SK-N-SH treated with all-trans-retinoic acid at 6 μM for 48 hours (cell line): ENCODE data around the gene KRT26.

Experiments
- ARNTL ChIP-seq: fragments of 450-650 bp; formaldehyde crosslinking; IDR thresholded peaks from 2 replicates; pipeline ENCODE4 v1.5.0; 2020; ENCODE audit warnings: low read depth, mild to moderate bottlenecking, moderate library complexity, borderline replicate concordance
- CREB5 ChIP-seq: fragments of 250-450 bp; sonication (Bioruptor Pico); IDR thresholded peaks from 2 replicates; pipeline ENCODE4 v1.5.1; 2020; ENCODE audit warnings: low read depth, mild to moderate bottlenecking, moderate library complexity
- CSDC2 ChIP-seq: fragments of 250-450 bp; sonication (Bioruptor Pico); IDR thresholded peaks from 2 replicates; pipeline ENCODE4 v1.5.0; 2020; ENCODE audit warnings: mild to moderate bottlenecking, moderate library complexity
- CSRNP3 ChIP-seq: fragments of 250-450 bp; sonication (Bioruptor Pico); IDR thresholded peaks from 2 replicates; pipeline ENCODE4 v1.5.1; 2021; ENCODE audit warnings: mild to moderate bottlenecking, moderate library complexity
- ESRRG ChIP-seq: fragments of 250-450 bp; sonication (Bioruptor Pico); IDR thresholded peaks from 2 replicates; pipeline ENCODE4 v1.6.1; 2021; ENCODE audit warnings: mild to moderate bottlenecking
- ISL1 ChIP-seq: fragments of 250-450 bp; sonication (Bioruptor Pico); IDR thresholded peaks from 2 replicates; pipeline ENCODE4 v2.1.2; 2022; ENCODE audit warnings: mild to moderate bottlenecking, moderate library complexity
- PPARA ChIP-seq: fragments of 250-450 bp; sonication (Bioruptor Pico); IDR thresholded peaks from 2 replicates; pipeline ENCODE4 v1.5.0; 2020; ENCODE audit warnings: mild to moderate bottlenecking, borderline replicate concordance
- RARB ChIP-seq: fragments of 250-450 bp; sonication (Bioruptor Pico); IDR thresholded peaks from 2 replicates; pipeline ENCODE4 v1.8.0; 2021; ENCODE audit warnings: mild to moderate bottlenecking, moderate library complexity
- ZFP3 ChIP-seq: fragments of 250-450 bp; sonication (Bioruptor Pico); IDR thresholded peaks from 2 replicates; pipeline ENCODE4 v1.5.0; 2020; ENCODE audit warnings: mild to moderate bottlenecking, moderate library complexity
- ZFP30 ChIP-seq: fragments of 450-650 bp; formaldehyde crosslinking; IDR thresholded peaks from 2 replicates; pipeline ENCODE4 v1.5.0; 2022; ENCODE audit warnings: mild to moderate bottlenecking, moderate library complexity
- TF ChIP-seq, protein P1 (sequence below): fragments of 250-450 bp; sonication (Bioruptor Pico); IDR thresholded peaks from 2 replicates; pipeline ENCODE4 v1.8.0; 2020; ENCODE audit warnings: mild to moderate bottlenecking, moderate library complexity, borderline replicate concordance

DNA sequence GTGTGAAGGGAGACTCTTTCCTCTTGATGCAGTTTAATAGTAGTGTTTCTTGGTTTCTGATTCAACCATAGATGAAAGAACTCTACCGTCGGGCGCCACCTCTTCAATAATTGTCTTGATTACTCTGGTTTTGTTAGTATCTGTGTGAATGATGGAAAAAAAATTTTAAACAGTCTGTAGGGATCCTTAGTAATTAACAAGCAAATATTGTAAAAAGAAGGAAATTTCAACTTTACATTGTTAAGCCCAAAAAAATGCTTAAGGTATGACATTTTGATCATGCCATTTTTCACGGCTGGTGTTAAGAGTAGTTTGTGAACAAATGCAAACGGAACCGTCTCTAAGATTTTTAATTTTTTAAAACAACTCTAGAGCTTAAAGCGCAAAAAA is 46.3 kb upstream of the KRT26 start:
- TF ChIP-seq ARNTL (no peak), CREB5 (CRISPR knock-in tag) (no peak), ZFP3 (CRISPR knock-in tag) (no peak), CSDC2 (CRISPR knock-in tag) (no peak), CSRNP3 (CRISPR knock-in tag) (no peak), RARB (CRISPR knock-in tag) (no peak), ISL1 (CRISPR knock-in tag) (no peak), ZFP30 (CRISPR knock-in tag) (no peak), ESRRG (CRISPR knock-in tag) (no peak), PPARA (CRISPR knock-in tag) (no peak)
- TF ChIP-seq, protein P1, sequence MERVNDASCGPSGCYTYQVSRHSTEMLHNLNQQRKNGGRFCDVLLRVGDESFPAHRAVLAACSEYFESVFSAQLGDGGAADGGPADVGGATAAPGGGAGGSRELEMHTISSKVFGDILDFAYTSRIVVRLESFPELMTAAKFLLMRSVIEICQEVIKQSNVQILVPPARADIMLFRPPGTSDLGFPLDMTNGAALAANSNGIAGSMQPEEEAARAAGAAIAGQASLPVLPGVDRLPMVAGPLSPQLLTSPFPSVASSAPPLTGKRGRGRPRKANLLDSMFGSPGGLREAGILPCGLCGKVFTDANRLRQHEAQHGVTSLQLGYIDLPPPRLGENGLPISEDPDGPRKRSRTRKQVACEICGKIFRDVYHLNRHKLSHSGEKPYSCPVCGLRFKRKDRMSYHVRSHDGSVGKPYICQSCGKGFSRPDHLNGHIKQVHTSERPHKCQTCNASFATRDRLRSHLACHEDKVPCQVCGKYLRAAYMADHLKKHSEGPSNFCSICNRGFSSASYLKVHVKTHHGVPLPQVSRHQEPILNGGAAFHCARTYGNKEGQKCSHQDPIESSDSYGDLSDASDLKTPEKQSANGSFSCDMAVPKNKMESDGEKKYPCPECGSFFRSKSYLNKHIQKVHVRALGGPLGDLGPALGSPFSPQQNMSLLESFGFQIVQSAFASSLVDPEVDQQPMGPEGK (CRISPR knock-in tag): no peak
